GM12801 (cell line): ENCODE measurements around the gene NFASC.

Source experiments
- CTCF ChIP-seq: IDR thresholded peaks from one replicate; pipeline ENCODE4 v1.5.1; 2011; ENCODE audit warnings: control low read depth; ENCODE audit not compliant: insufficient read length; ENCODE audit errors: extremely low read depth

NFASC gene

GRCh38 chr1:205064741-205065316, 194.2 kb downstream of the NFASC start:
- TF ChIP-seq CTCF, result no peak

GRCh38 chr1:205065666-205066065, 195.0 kb downstream of the NFASC start:
- no peak for TF ChIP-seq CTCF

GRCh38 chr1:205066141-205066818, 195.6 kb downstream of the NFASC start:
- no peak for TF ChIP-seq CTCF

- TF ChIP-seq CTCF, result no peak
Observed at GRCh38 chr1:205067031-205067430, 196.4 kb downstream of the NFASC start.

- TF ChIP-seq CTCF, result no peak
Observed at GRCh38 chr1:205068001-205068400, 197.3 kb downstream of the NFASC start.

GRCh38 chr1:205068457-205069040, 197.9 kb downstream of the NFASC start:
- no peak for TF ChIP-seq CTCF

- TF ChIP-seq CTCF, result no peak
Observed at GRCh38 chr1:205069371-205070125, 198.9 kb downstream of the NFASC start.
